Measurements from ENCODE around the gene NTM.

The NTM gene

DNA sequence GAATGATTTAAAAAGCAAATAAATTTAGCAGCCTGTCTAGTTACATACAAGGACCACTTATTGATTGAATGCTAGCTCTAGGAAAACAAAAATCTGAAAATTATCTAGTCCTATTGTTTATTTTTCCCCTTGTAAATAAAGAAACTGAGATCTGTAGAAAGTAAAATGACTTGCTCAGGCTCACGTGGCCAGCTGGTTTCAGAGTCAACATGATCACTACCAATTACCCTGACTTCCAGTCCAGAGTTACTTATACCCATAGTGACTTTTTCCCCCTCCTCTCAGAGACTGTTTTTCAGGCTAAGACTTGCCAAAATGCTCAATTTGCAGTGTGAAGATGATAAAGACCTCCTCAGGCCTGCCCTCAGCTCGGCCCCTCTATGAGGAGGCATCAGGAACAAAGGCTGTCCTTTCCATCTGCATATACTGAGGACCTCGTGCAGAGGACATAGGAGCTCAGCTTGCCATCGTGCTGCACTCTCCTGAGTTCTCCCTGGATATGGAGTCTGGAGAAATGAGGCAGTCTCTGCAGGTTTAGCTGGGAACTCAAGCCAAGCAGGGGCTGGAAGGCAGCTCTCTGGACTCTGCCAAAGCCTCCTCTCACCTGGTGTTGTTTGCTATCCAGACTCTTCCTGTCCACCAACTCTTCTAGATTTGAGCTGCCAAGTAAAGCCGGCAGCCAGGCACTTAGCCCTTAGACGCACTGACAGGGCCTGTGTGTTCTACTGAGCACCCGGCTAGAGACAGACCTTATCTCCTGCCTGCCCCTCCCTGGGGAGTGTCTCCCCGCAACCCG, 883.3 kb downstream of the NTM start:
- no peak for DNase-seq

DNA sequence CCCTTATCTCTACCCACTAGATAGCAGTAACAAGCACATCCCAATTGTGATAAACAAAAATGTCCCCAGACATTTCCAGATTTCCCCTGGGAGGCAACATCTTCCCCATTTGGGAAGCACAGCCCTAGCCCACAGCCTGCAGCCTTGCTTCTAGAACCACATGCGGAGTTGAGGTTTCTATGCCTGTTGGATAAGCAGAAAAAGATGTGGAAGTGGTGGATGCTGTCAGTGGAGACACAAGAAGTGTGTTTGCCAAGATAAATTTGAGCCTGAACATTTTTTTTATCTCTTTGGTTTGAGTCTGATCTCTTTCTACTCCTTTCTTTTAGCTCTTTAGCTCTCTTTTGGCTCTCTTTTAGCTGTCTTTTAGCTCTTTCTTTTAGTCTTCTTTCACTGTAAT, 884.5 kb downstream of the NTM start:
- DNase-seq = no peak

DNA sequence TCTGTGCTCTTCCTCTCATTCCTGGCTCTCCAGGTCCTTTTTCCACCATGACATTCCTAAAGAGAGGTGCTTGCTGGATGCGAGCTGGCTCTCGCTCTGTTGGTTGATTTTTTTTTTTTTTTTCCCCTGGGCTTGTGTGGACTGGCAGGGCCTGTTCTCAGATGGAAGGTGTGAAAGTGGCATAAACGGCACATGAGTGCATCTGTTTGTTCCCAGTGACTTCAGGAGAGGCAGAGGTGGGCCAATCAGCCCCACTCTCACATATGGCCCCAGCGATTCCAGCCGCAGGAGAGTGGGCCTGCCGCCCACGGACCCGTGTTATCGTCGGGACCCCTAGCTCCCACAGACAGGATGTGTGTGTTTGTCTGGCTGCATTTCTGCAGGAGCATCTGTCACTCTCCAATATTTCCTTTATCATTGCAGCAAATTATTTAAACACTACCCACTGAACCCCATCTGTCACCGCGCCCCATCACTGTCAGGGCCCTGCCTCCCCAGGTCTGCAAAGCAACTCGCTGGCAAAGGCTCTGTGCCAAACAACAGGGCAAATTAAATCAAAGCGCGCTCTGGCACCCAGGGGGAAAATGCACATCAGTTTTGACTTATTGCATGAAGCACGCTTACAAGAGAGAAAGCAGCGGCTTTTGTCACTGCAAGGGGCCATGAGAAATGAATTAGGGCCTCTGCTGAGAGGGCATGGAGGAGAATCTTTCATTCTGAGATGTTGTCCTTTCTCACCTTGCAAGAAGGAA, 886.3 kb downstream of the NTM start:
- DNase-seq = no peak

DNA sequence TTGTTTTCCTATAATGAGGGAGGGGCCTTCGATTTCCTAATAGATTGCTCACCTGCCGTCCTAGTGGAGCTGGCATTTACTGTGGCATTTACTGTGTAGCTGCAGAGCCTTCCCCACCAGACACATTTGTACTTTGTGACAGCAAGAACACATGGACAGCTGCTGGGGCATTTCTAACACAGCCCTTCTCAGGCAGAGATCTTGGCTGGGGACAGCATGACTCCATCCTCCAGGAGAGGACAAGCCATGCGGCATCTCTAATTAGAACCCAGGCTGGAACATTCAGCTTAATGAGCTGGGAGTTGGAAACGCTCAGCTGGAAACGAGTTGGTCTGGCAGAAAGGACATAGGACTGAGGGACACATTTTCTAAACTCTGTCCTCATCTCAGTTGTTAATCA, 887.5 kb downstream of the NTM start:
- DNase-seq = no peak

DNA sequence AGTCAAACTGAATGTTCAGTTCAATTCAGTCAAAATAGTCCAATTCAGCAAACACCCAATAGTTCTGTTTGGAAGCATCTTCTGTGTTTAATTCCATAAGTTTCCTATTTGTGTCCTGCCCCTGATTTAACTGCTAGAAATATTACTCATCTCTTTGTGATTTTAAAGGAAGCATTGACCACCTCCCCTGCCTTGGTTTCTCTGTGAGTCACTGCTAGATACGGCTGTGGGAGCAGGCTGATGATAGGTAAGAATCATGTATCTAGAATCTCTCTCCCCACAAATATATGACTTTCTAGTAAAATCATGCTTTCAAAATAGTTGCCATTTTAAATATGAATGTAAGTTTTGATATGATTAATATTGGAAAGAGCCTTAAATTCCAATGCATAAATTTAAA, 888.5 kb downstream of the NTM start:
- no peak for DNase-seq

DNA sequence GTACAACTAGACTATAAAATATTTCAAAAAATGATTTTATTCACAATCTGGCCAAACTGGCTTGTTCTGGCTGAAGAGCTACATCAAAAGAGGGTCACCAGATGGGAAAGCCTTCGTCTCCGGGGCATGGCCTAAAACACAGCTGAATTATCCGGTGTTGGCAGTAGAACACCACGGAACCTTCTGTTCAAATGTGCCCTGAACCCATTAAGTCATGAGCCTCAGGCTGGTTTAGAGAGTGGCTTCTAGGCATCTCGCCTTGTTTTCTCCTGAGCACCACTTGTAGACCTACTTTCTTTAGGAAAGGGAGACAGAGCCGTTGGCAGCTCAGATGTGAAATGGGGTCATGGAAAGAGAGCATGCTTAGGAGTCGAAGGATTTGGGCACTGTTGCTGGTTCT, 890.2 kb downstream of the NTM start:
- no peak for DNase-seq

DNA sequence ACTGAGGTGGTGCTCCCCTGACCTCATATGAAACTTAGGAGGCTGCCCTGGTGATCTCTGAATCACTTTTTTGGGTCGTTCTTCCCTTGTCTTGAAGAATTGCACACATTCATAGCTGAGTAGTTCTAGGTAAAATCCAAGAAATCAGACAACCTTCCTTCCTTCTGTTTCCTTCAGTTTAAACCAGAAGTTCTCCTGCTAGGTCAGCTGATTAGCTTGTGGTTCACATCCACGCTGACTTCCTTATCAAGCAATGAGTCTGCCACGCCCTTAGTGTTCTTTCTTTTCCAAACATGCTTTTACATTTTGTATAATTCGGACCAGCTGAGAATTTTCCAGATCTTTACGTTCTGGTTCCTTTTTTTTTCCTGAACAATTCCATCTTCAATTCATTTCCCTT, 892.8 kb downstream of the NTM start:
- DNase-seq = no peak

DNA sequence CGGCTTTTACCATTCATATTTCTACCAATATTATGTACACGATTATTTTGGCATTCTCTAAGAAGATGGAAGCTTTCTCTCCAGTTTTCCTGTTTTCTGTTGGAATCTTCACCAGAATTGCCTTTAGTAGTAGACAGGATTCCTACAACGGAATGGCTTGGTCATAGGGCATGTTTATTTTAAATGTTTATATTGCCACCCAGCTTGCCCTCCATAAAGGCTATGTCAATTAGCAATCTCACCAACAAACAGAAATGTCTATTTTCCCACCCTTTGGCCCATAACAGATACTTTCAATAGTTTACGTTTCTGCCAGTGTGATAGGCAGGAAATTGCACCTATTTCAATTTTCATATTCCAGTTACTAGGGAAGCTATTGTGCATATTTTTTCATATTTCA, 893.5 kb downstream of the NTM start:
- no peak for DNase-seq

DNA sequence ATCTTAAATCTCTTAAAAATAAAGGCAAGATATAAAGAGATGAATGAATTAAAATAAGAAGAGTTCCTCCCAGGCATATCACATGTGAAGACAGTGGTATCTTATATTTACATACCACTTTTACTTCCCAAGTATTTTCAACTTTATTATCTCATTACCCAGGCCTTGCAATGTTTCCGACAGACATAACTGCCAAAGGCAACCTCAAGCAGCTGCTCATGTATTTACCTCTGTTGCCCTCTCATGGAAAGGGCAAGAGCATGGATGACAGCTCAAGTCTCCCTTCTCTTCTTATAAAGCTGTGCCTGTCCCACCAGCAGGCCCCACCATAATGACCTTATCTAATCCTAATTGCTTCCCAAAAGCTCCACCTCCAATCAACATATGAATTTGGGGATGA, 894.2 kb downstream of the NTM start:
- no peak for DNase-seq

DNA sequence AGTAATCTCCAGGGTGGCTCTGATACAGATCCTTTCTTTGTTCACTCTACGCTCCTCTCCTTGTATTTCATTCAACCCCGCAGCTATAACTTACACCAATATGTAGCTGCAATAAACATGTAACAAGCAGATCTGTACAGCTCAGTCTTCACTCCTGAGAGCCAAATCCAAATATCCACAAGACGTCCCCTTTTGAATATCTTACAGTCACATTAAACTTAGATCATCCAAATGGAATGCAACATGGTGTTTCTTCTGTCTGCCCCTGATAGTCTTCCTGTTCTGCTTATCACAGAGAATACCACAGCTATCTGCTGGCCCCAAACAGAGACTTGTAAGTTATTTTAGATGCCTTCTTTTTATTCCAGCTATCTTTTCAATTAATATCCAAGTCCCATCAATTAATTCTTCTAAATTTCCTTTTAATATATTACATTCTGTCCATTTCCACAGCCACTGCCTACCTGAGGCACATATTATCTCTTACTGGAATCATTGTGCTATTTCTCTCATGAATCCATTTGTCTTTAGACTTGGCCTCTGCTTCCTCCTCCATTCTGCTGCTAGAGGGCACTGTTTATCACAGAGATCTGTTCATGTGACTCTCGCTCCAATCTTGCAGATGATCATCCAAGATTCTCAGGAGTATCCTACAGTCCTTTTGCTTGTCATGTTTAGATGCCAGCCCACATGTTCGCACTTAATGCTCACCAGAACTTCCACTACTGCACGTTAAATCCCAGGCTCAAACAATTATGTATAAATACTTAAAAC, 908.6 kb downstream of the NTM start:
- peak; percentile 24 for DNase-seq

DNA sequence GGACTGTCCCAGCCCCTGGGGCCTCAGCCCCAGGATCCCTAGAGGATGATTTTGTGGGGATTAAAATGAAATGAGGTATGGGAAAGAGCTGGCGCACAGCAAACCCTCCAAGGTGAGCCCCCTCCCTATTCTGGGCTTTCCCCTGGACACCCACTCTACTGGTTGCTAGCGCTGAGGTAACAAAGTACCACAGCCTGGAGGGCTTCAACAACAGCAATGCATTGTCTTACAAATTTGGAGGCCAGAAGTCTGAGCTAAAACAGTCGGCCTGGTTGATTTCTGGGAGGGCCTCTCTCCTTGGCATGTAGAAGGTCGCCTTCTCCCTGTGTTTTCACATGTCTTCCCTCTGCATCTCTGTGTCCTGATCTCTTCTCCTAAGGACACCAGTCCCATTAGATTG, 913.6 kb downstream of the NTM start:
- DNase-seq = no peak

DNA sequence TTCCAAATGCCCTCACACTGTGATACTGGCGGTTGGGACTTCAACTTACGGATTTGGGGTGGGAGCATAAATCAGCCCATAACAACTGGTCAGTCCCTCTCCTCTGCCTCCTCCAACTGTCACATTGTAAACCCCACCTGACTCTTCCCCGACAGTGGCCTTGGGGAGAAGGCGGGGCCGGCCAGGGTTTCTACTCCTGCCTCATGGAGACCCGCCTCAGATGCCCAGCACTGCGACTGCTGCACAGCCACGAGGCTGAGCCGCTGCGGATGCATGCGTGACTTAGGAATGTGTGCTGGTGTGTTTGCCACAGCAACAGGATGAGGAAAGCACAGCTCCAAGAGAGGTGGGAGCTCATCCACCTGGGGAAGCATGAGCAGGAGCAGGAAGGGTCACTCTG, 914.2 kb downstream of the NTM start:
- no peak for DNase-seq

DNA sequence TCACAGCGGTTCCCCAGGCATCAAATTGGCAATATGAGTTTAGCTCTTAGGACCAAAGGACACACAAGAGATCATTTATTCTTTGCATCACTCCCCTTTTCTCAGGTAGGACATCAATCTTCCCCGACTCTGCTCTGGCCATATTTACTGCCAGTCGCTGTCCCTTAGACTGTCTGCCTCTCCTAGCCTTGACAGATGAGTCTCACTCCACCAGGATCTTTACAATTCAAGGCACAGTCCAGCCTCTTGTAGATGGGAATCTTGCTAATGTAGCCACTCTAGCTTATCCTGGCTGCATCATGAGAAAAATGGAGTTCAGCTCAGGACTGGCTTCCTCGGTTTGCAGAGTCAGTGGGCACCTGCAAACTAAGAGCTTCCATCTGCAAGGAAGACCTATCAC, 915.2 kb downstream of the NTM start:
- no peak for DNase-seq

DNA sequence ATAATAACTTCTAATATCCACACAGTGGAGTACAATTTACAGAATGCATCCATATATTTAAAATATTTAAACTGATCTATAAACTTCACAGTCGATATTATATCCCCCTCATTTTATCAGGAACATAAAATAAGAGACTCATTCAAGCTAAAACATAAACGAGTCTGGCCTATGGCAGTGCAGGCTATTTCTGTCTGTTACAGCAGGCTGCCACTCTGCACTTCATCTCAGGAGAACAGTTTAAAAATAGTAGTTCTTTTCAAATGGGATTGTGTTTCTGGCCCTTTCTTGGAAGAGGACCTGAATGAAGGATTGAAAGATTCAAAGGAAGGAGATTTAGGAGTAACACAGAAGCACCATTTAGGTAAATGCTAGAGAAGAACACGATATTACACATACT, 915.7 kb downstream of the NTM start:
- no peak for DNase-seq

DNA sequence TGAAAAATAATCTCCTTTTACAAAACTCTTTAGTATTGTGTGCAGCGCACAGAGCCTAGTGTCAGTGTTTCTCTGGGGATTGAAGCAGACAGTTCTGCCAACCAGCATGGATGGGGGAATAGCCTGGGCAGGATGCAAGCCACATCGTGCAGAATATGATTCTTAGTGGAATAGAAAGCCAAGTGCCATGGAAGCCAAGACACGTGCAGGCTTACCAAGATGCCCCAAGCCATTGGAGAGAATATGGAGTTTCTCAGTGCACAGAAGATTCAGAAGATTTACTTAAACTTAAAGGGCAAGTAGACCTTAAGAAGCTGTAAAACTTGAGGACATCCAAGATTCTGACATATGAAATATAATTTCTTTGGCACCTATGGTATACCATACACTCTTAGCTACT, 917.6 kb downstream of the NTM start:
- no peak for DNase-seq

DNA sequence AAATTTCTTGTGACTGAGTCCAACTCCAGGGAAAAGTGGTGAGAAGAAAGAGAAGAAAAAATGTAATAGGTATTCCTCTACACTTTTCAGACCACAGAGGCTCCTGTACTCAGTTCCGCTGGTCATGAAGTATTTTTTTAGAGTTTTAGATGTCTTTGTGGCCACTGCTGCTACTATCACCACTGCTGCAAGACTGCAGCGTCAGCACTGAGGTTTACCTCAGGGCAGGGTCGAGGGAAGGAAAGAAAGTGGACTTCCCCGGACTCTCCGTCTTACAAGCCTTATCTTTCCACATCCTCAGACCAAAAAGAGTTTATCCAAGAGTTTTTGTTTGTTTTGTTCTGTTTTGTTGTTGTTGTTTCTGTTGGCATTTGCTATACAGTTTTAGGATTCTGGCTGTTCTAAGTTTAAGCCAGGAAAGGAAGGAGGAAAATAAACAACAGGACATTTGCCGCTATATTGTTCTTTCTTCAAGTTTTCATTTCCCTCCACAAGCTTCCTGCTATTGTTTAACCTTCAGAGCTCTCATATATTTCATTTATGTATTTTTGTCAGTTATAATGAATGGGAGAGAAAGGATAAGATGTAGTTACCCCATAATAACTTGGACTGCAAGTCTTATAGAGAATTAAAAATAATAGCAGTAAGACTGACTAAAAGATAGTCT, 919.3 kb downstream of the NTM start:
- no peak for DNase-seq

DNA sequence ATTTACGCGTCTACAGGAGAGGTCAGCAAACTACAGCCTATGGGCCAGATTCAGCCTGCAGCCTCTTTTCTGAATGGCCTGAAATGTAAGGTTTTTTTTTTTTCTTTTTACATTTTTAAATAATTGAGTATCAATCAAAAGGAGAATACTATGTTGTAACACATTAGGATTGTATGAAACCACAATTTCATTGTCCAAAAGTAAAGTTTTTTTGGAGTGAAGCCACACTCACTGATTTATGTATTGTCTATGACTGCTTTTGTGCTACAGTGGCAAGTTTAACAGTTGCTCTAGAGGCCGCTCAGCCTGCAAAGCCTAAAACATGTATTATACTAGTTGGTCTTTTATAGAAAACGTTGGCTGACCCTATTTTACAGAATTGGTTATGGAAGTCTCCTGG, 923.2 kb downstream of the NTM start:
- DNase-seq = no peak

DNA sequence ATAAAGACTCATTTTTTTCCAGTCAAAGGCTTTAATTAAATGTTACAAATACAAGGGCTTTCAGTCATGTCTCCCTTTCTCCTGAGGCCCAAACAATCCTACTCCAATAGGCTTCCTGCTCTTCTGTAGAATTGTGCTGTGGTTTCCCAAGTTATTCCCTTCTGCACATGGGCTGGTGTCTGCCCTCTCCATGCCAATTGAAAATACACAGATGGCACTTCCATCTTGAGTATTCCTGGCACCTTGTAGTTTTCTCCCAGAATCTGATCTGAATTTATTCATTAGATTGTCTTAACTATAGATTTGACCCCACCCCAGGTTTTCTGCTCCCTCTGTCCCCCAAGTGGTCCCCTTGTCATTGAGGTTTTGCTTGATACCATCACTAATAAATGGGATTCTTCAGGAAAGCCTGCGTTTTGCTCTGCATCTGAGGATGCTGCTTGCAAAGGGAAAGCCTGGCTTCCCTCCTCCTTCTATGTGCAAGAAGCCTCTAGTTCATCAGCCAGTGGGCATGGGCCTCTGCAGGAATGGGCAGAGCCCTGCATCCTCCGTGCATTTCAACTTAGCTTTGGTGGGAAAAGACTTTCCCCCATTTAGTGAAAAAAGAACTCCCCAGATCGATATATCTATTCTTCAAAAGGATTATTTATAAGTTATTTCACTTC, 926.7 kb downstream of the NTM start:
- DNase-seq = no peak

DNA sequence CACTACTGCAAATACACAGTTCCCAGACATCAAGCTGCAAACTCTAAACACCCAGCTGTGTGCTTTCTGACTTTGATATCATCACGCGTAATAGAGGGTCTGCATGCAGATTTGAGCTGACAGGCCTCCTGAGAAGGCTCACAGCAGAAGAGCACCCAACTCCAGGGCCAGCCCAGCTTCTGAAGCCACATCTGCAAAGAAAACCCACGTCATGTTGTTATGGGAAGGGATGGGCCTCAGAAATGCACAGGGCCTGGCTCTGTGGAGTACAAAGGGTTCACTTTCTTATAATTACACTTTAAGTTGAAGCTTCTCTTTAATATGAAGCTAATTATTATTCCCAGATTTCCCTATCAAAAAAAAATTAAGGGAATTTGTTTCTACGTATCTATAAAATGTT, 927.9 kb downstream of the NTM start:
- no peak for DNase-seq

DNA sequence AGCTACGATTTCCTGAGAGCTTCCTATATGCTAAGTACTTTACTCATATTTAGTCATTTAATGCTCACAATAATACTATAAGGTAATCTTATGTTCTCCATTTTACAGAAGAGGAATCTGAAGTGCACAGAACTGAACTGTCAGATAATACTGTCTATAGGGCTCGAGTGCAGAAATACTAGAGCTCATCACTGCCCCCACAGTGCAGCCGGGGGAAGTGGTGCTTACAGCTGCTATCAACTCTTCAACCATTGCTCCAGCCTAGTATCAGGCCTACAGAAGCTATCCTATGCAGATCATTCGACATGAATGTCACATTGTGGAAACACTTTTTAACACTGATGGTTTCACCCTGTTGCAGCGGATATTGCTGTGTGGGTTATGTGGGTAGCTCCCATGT, 929.9 kb downstream of the NTM start:
- DNase-seq = no peak

DNA sequence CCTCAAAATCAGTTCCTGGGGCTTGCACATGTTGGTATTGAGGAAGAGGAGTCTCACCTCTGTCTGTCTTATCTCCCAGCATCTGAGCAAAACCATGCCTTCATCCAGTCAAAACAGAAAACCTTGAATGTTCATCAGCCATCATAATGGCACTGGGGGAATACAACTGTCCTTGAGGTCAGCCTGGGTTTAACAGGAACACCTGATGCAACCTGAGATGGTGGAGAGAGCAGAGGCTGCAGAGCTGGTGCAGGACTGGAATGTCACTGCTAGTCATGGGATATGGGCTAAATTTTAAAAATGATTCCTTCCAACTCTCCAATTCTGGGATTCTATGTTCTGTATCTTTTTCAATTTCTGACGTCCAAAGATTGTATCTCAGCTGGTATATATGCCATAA, 931.0 kb downstream of the NTM start:
- no peak for DNase-seq

DNA sequence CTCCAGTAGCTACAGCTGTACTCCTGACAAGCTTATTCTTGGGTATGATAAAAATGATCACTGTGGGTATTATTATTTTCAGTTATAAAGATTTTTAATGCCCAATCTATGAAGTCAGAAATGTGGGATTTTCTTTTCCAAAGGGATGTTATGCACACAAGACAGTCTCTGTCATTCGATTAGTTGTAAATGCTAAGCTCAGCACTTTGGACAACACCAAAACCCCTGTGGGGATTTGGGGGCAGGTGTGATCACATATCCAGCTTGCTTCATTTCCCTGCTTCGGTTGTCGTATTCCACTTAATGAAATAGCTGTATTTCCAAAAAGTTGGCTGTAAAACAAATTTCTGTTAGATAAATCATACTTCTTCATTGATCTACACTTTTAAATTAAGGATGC, 931.5 kb downstream of the NTM start:
- DNase-seq = no peak

Measured in activated CD4-positive, alpha-beta T cell treated with anti-CD3 and anti-CD28 coated beads, Interleukin-2, amount 50 U/mL, for 16 hours (primary cell).